ENCODE data around the gene GET4.

GET4 gene

GRCh38 chr7:876077-876971 is at the start of gene GET4:
GET4 (plus strand) TSS chr7:876554; CDS start chr7:876646, 92 bp downstream.
- CTCF ChIA-PET, result interaction anchor here (0.7 to 1.0 kb wide), 2 partner anchors 40 to 63 kb away, joined by 3 read pairs; no protein-coding TSS in a partner anchor
- TF ChIP-seq SUZ12 (IDR thresholded peaks at IDR 0.05) (no peak), TARDBP (IDR thresholded peaks at IDR 0.05) (no peak), NFRKB (IDR thresholded peaks at IDR 0.05) (no peak), PKNOX1 (IDR thresholded peaks at IDR 0.05) (peak; percentile 87; the same call in 1 of the 2 replicates), LEF1 (IDR thresholded peaks at IDR 0.05; ENCODE audit: borderline replicate concordance) (peak; percentile 81; the same call in 1 of the 2 replicates), BHLHE40 (IDR thresholded peaks at IDR 0.05; ENCODE audit: borderline replicate concordance) (no peak), ARNT (IDR thresholded peaks at IDR 0.05) (peak; percentile 62; the same call in 1 of the 2 replicates), L3MBTL2 (conservative IDR thresholded peaks at IDR 0.05) (peak; percentile 85), SP1 (IDR thresholded peaks at IDR 0.05) (no peak), FOXK2 (IDR thresholded peaks at IDR 0.05) (no peak), FOXM1 (IDR thresholded peaks at IDR 0.05; ENCODE audit: borderline replicate concordance) (no peak)
- DNase-seq (ENCODE audit: extremely low spot score), result peak; percentile 88
- POLR2A ChIA-PET, result interaction anchor here (0.9 to 1.2 kb wide), 2 partner anchors 9 to 59 kb away, joined by 3 to 4 read pairs; no protein-coding TSS in a partner anchor

- ChIA-PET CTCF (no interaction called here), POLR2A (interaction anchor here (1.3 kb wide), 1 partner anchor 12 kb away, joined by 3 read pairs; no protein-coding TSS in a partner anchor)
- no peak for TF ChIP-seq LEF1 (IDR thresholded peaks at IDR 0.05; ENCODE audit: borderline replicate concordance)
- TF ChIP-seq BHLHE40 (IDR thresholded peaks at IDR 0.05; ENCODE audit: borderline replicate concordance), result no peak
- no peak for TF ChIP-seq ELF4 (IDR thresholded peaks at IDR 0.05)
- TF ChIP-seq SUZ12 (IDR thresholded peaks at IDR 0.05), result no peak
- no peak for TF ChIP-seq FOXK2 (IDR thresholded peaks at IDR 0.05)
- no peak for TF ChIP-seq ZNF384 (IDR thresholded peaks at IDR 0.05)
- no peak for TF ChIP-seq L3MBTL2 (conservative IDR thresholded peaks at IDR 0.05)
- no peak for TF ChIP-seq FOXA1 (IDR thresholded peaks at IDR 0.05)
- DNase-seq (ENCODE audit: extremely low spot score), result no peak
These were observed 47.4 kb upstream of the GET4 start for GRCh38 chr7:828793-829561.

- CTCF ChIA-PET, result no interaction called here
- TF ChIP-seq SP1 (IDR thresholded peaks at IDR 0.05) (no peak), FOXA1 (IDR thresholded peaks at IDR 0.05) (no peak), TARDBP (IDR thresholded peaks at IDR 0.05) (no peak), ELF4 (IDR thresholded peaks at IDR 0.05) (no peak), CTBP1 (IDR thresholded peaks at IDR 0.05; ENCODE audit: borderline replicate concordance) (no peak), HDGF (IDR thresholded peaks at IDR 0.05; ENCODE audit: borderline replicate concordance) (no peak), PKNOX1 (IDR thresholded peaks at IDR 0.05) (no peak), FOXK2 (IDR thresholded peaks at IDR 0.05) (no peak), NFRKB (IDR thresholded peaks at IDR 0.05) (no peak)
- POLR2A ChIA-PET, result no interaction called here
- no peak for DNase-seq (ENCODE audit: extremely low spot score)
These were observed 46.3 kb upstream of the GET4 start for GRCh38 chr7:830069-830468.

GRCh38 chr7:831596-832166 is 44.7 kb upstream of the GET4 start:
- ChIA-PET CTCF (interaction anchor here (0.6 to 2.6 kb wide), 3 partner anchors 14 to 42 kb away, joined by 3 to 11 read pairs (median 3); no protein-coding TSS in a partner anchor), POLR2A (interaction anchor here (0.9 to 1.9 kb wide), 2 partner anchors 14 to 15 kb away, joined by 3 to 5 read pairs; no protein-coding TSS in a partner anchor)
- peak; percentile 40 for DNase-seq (ENCODE audit: extremely low spot score)
- TF ChIP-seq TARDBP (IDR thresholded peaks at IDR 0.05) (no peak), PKNOX1 (IDR thresholded peaks at IDR 0.05) (peak; percentile 66)

- ChIA-PET CTCF (interaction anchor here (0.9 to 2.6 kb wide), 2 partner anchors 41 to 43 kb away, joined by 3 to 11 read pairs; no protein-coding TSS in a partner anchor), POLR2A (interaction anchor here (0.9 to 1.9 kb wide), 2 partner anchors 14 to 16 kb away, joined by 3 to 5 read pairs; no protein-coding TSS in a partner anchor)
- no peak for DNase-seq (ENCODE audit: extremely low spot score)
- no peak for TF ChIP-seq FOXA1 (IDR thresholded peaks at IDR 0.05)
- no peak for TF ChIP-seq FOXK2 (IDR thresholded peaks at IDR 0.05)
- TF ChIP-seq LEF1 (IDR thresholded peaks at IDR 0.05; ENCODE audit: borderline replicate concordance), result no peak
- TF ChIP-seq SUZ12 (IDR thresholded peaks at IDR 0.05), result no peak
- TF ChIP-seq CTBP1 (IDR thresholded peaks at IDR 0.05; ENCODE audit: borderline replicate concordance), result no peak
- TF ChIP-seq FOXM1 (IDR thresholded peaks at IDR 0.05; ENCODE audit: borderline replicate concordance), result no peak
- no peak for TF ChIP-seq PKNOX1 (IDR thresholded peaks at IDR 0.05)
- TF ChIP-seq TARDBP (IDR thresholded peaks at IDR 0.05), result no peak
- TF ChIP-seq ARNT (IDR thresholded peaks at IDR 0.05), result no peak
- no peak for TF ChIP-seq NFRKB (IDR thresholded peaks at IDR 0.05)
- no peak for TF ChIP-seq L3MBTL2 (conservative IDR thresholded peaks at IDR 0.05)
These were observed 44.0 kb upstream of the GET4 start, which contains the start of gene SUN1 for GRCh38 chr7:832167-832967. SUN1 (plus strand) TSS chr7:832476; CDS start chr7:832525, 49 bp downstream.

All from HEK293T (cell line).